ENCODE results near the gene PAAF1. TPM values are rescaled to one million over a fixed set of nuclear protein-coding genes. Genes with fewer than 3 reads are reported as not detected.

PAAF1 gene, protein sequence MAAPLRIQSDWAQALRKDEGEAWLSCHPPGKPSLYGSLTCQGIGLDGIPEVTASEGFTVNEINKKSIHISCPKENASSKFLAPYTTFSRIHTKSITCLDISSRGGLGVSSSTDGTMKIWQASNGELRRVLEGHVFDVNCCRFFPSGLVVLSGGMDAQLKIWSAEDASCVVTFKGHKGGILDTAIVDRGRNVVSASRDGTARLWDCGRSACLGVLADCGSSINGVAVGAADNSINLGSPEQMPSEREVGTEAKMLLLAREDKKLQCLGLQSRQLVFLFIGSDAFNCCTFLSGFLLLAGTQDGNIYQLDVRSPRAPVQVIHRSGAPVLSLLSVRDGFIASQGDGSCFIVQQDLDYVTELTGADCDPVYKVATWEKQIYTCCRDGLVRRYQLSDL
- 4.5 and 6.4 TPM in 2 replicates for total RNA-seq

GRCh38 chr11:73876424-73877310 lies at the start of gene PAAF1, which contains the start of gene COA4:
Gene PAAF1, plus strand, starts transcription at chr11:73876999. Its CDS starts 23 bp downstream, at chr11:73877022.
Gene COA4, minus strand, starts transcription at chr11:73876846. Its CDS starts 3,468 bp downstream, at chr11:73873378.
- peak; percentile 92 to 98 for DNase-seq (ENCODE audit: low read depth in 2 of 2)

- DNase-seq (ENCODE audit: low read depth in 2 of 2), result no peak
Measured at GRCh38 chr11:73830261-73830660, 46.5 kb upstream of the PAAF1 start.

DNA sequence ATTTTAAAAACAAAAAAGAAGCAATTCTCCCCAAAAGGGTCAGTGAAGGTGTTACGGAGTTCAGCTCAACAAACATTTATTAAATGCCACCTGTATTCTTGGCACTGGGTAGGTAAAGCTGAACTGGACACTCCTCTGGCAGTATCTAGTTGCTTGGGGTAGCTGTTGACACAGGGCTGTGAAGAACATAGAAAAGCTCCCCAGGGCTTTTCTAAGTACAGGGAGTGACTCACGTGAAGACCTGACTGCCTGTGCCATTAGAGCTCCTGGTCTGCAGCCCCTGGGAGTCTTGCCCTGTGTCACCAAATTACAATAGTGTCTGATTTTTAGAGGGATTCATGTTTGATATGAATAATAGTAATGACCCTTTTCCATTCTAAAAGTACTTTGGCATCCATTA lies 43.7 kb upstream of the PAAF1 start:
- no peak for DNase-seq (ENCODE audit: low read depth in 2 of 2)

DNA sequence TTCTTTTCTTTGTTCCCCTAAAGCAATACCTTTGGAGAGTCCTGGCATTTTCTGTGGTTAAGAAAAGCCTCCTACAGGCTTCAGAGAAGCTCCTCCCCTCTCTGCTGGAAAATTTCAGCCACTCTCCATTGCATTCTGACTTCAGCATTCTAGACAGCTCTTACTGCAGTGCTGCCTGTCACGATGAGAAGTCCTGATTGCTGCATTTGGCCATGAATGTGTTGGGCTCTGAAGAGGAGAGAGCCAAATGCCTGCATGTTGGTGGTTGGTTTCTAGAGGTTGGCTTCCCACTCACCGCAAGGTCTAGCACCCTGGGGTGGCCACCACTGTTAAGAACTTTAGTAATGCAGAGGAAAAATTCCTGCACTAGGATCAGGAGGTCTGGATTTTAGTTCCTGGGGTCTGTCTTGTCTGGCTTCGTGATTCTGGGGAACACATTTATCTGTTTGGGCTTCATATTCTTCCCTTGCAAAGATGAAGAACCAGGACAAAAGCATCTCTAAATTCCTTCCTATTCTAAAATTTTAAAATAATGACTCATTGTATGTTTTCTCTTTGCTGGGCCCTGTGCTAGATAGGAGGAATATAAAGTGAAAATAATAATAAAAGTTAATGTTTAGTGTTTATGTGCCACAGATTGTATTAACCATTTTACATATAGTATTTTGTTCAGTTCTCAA lies 38.2 kb upstream of the PAAF1 start:
- DNase-seq (ENCODE audit: low read depth in 2 of 2), result no peak

- DNase-seq (ENCODE audit: low read depth in 2 of 2), result no peak
Measured at GRCh38 chr11:73839123-73839457, 37.7 kb upstream of the PAAF1 start.

- no peak for DNase-seq (ENCODE audit: low read depth in 2 of 2)
Measured at GRCh38 chr11:73851046-73851764, 25.6 kb upstream of the PAAF1 start.

- DNase-seq (ENCODE audit: low read depth in 2 of 2), result no peak
Measured at GRCh38 chr11:73852049-73852448, 24.8 kb upstream of the PAAF1 start.

GRCh38 chr11:73854680-73855079 lies 22.1 kb upstream of the PAAF1 start:
- no peak for DNase-seq (ENCODE audit: low read depth in 2 of 2)

- DNase-seq (ENCODE audit: low read depth in 2 of 2), result no peak
Measured at GRCh38 chr11:73856031-73856567, 20.7 kb upstream of the PAAF1 start.

DNA sequence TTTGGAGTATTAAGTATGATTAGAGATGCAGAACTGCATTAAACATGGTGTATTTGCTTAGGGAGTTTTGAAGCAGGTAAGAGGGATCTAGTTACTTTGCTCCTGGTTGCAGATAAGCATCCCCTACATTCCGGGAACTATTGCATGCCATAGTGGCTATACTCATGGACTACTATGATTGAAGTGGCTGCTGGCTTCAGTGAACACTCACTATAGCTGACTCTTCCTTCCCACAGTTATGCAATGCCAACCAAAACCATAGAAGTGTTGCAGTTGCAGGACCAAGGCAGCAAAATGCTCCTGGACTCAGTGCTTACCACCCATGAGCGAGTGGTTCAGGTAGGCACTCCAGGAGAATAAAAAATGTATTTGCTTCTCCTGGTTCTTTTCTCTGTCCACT lies 17.1 kb upstream of the PAAF1 start:
- DNase-seq (ENCODE audit: low read depth in 2 of 2), result no peak

- no peak for DNase-seq (ENCODE audit: low read depth in 2 of 2)
Measured at GRCh38 chr11:73860202-73860601, 16.6 kb upstream of the PAAF1 start.

GRCh38 chr11:73862986-73863385 lies 13.8 kb upstream of the PAAF1 start:
- DNase-seq (ENCODE audit: low read depth in 2 of 2), result no peak

DNA sequence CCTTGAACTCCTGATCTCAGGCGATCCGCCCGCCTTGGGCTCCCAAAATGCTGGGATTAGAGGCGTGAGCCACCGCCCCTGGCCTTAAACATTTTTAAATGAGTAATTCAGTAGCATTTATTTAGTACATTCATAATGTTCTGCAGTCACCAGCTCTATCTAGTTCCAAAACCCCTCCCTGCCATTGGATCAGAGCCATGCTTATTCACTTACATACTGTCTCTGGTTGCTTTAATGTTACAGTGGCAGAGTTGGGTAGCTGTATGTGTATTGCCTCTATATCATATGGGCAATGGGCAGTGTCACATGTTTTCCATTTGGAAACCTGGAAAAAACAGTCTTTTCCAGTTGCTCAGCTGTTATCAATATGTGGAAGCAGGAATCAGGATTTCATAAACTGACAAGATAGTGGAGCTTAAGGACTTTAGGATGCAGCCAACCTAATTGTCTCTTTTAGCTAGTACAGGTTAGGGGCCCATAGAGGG lies 10.7 kb upstream of the PAAF1 start:
- peak in 1 of 2 donors; percentile 13 for DNase-seq (ENCODE audit: low read depth in 2 of 2)

- DNase-seq (ENCODE audit: low read depth in 2 of 2), result peak in 1 of 2 donors; percentile 83
Measured at GRCh38 chr11:73866586-73866996, 10.2 kb upstream of the PAAF1 start.

GRCh38 chr11:73869332-73869949 lies 7.4 kb upstream of the PAAF1 start:
- no peak for DNase-seq (ENCODE audit: low read depth in 2 of 2)

GRCh38 chr11:73870261-73870660 lies 6.5 kb upstream of the PAAF1 start:
- DNase-seq (ENCODE audit: low read depth in 2 of 2), result no peak

GRCh38 chr11:73872749-73873357 lies 3.9 kb upstream of the PAAF1 start:
- DNase-seq (ENCODE audit: low read depth in 2 of 2), result no peak

DNA sequence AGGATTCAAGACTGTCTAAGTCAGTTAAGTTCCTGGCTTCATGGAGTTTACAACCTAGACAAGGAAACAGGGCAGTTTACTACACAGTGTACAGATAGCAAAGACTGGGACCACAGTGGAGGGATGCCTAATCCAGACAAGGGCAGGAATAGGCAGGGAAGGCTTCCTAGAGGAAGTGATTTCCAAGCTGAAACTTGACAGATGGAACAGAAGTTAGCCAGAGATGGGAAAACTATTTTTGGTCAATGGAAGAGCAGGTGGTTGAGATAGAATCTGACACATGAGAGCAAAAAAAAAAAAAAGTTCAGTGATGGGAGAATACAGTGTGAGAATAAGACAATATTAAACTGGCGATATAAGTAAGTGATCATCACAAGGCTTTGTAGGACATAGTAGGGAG lies 1.4 kb upstream of the PAAF1 start:
- no peak for DNase-seq (ENCODE audit: low read depth in 2 of 2)

DNA sequence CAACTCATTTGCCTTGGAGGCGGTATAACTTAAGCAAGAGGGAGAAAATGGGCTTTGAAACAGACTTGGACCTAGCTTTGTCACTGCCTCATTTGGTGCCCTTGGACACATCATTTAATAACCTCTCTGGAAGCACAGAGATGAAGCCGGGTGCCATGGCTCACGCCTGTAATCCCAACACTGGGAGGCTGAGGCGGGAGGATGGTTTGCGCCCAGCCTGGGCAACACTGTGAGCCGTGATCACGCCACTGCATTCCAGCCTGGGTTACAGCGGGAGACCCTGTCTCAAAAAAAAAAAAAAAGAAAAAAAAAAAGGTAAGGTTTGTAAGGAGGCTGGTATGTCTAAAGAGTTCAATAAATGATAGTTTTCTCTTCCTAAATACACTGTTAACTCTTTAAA lies 959 bp upstream of the PAAF1 start:
- peak in 1 of 2 donors; percentile 12 for DNase-seq (ENCODE audit: low read depth in 2 of 2)

- no peak for DNase-seq (ENCODE audit: low read depth in 2 of 2)
Measured at GRCh38 chr11:73878771-73879170, 2.0 kb downstream of the PAAF1 start.
